Measurements from ENCODE around the gene EXTL1.

EXTL1 gene

GRCh38 chr1:26046246-26047095 lies 24.9 kb downstream of the EXTL1 start:
- Histone ChIP-seq H3K4me3 (ENCODE audit: low read length in 2 of 2) (peak overlapping the region in 1 of 2 donors; percentile 59), H3K18ac (ENCODE audit: low read length) (peak overlapping the region; percentile 86), H3K14ac (ENCODE audit: low read length) (no peak overlapping the region), H2AFZ (ENCODE audit: low read length) (peak overlapping the region; percentile 85), H3K23ac (ENCODE audit: low read depth, low read length, poor library complexity) (peak overlapping the region; percentile 49), H2BK5ac (ENCODE audit: low read length) (no peak overlapping the region), H2BK120ac (ENCODE audit: low read depth, low read length) (no peak overlapping the region), H3K9me3 (replicated peaks in 1 of 2; ENCODE audit: control insufficient read depth in 2 of 2, insufficient read depth in 1 of 2, low read depth in 1 of 2, low read length in 2 of 2) (peaks cover 0 to 2% of the 10 kb centered on the region in 2 donors), H2BK12ac (ENCODE audit: low read length) (no peak overlapping the region), H4K91ac (ENCODE audit: low read depth, low read length, poor library complexity) (no peak overlapping the region), H2BK15ac (ENCODE audit: low read length) (peak overlapping the region; percentile 79), H3K9ac (ENCODE audit: low read depth, low read length, poor library complexity) (no peak overlapping the region), H3K27ac (replicated peaks; ENCODE audit: low read length) (no peak overlapping the region), H3K27me3 (ENCODE audit: control insufficient read depth in 3 of 3, insufficient read depth in 3 of 3, low read depth in 1 of 3, low read length in 3 of 3) (peaks cover 21 to 96% (median 68%) of the 10 kb centered on the region in 3 experiments), H3K4me2 (ENCODE audit: insufficient read depth, low read length, poor library complexity, severe bottlenecking) (peak overlapping the region; percentile 63), H3K79me1 (ENCODE audit: low read depth, low read length) (no peaks in the 10 kb centered on the region), H2AK5ac (ENCODE audit: low read depth, low read length) (peak overlapping the region; percentile 40), H4K8ac (ENCODE audit: low read depth, low read length) (peak overlapping the region; percentile 19), H3K4ac (ENCODE audit: low read length) (no peak overlapping the region), H3K36me3 (replicated peaks in 1 of 2; ENCODE audit: control insufficient read depth in 2 of 2, insufficient read depth in 2 of 2, low read length in 2 of 2) (no peaks in the 10 kb centered on the region), H3K4me1 (ENCODE audit: control insufficient read depth in 2 of 2, insufficient read depth in 1 of 2, low read depth in 1 of 2, low read length in 2 of 2) (peaks cover 0 to 8% of the 10 kb centered on the region in 2 donors)
- WGBS, 2 donors (ENCODE audit: extremely low coverage in 2 of 2, insufficient read length in 2 of 2, insufficient replicate concordance in 1 of 2) = no CpG with 5 or more reads among the region's 57 CpGs
- no peak for DNase-seq (ENCODE audit: low spot score)

- Histone ChIP-seq H2AFZ (ENCODE audit: low read length) (no peak overlapping the region), H2BK15ac (ENCODE audit: low read length) (no peak overlapping the region), H2AK5ac (ENCODE audit: low read depth, low read length) (no peak overlapping the region), H3K4ac (ENCODE audit: low read length) (no peak overlapping the region), H3K4me3 (ENCODE audit: low read length in 2 of 2) (no peak overlapping the region), H3K4me2 (ENCODE audit: insufficient read depth, low read length, poor library complexity, severe bottlenecking) (no peak overlapping the region), H2BK5ac (ENCODE audit: low read length) (no peak overlapping the region), H2BK120ac (ENCODE audit: low read depth, low read length) (no peak overlapping the region), H3K23ac (ENCODE audit: low read depth, low read length, poor library complexity) (no peak overlapping the region), H3K36me3 (replicated peaks in 1 of 2; ENCODE audit: control insufficient read depth in 2 of 2, insufficient read depth in 2 of 2, low read length in 2 of 2) (no peaks in the 10 kb centered on the region), H3K14ac (ENCODE audit: low read length) (no peak overlapping the region), H4K8ac (ENCODE audit: low read depth, low read length) (no peak overlapping the region), H3K27ac (replicated peaks; ENCODE audit: low read length) (no peak overlapping the region), H3K9me3 (replicated peaks in 1 of 2; ENCODE audit: control insufficient read depth in 2 of 2, insufficient read depth in 1 of 2, low read depth in 1 of 2, low read length in 2 of 2) (peaks cover 0 to 2% of the 10 kb centered on the region in 2 donors), H3K9ac (ENCODE audit: low read depth, low read length, poor library complexity) (no peak overlapping the region), H3K18ac (ENCODE audit: low read length) (no peak overlapping the region), H3K27me3 (ENCODE audit: control insufficient read depth in 3 of 3, insufficient read depth in 3 of 3, low read depth in 1 of 3, low read length in 3 of 3) (peaks cover 21 to 98% (median 68%) of the 10 kb centered on the region in 3 experiments), H3K79me1 (ENCODE audit: low read depth, low read length) (no peaks in the 10 kb centered on the region), H4K91ac (ENCODE audit: low read depth, low read length, poor library complexity) (no peak overlapping the region), H3K4me1 (ENCODE audit: control insufficient read depth in 2 of 2, insufficient read depth in 1 of 2, low read depth in 1 of 2, low read length in 2 of 2) (peaks cover 0 to 8% of the 10 kb centered on the region in 2 donors), H2BK12ac (ENCODE audit: low read length) (no peak overlapping the region)
- no CpG with 5 or more reads among the region's 7 CpGs for WGBS, 2 donors (ENCODE audit: extremely low coverage in 2 of 2, insufficient read length in 2 of 2, insufficient replicate concordance in 1 of 2)
- no peak for DNase-seq (ENCODE audit: low spot score)
These were observed 25.8 kb downstream of the EXTL1 start for GRCh38 chr1:26047278-26047874.

- no peak overlapping the region for H4K8ac ChIP-seq (ENCODE audit: low read depth, low read length)
- no peaks in the 10 kb centered on the region for H3K79me1 ChIP-seq (ENCODE audit: low read depth, low read length)
- no peak overlapping the region for H3K4ac ChIP-seq (ENCODE audit: low read length)
- H3K18ac ChIP-seq (ENCODE audit: low read length) = peak overlapping the region; percentile 63
- H2BK120ac ChIP-seq (ENCODE audit: low read depth, low read length) = no peak overlapping the region
- H2BK5ac ChIP-seq (ENCODE audit: low read length) = no peak overlapping the region
- H3K23ac ChIP-seq (ENCODE audit: low read depth, low read length, poor library complexity) = no peak overlapping the region
- WGBS, 2 donors (ENCODE audit: extremely low coverage in 2 of 2, insufficient read length in 2 of 2, insufficient replicate concordance in 1 of 2) = no CpG with 5 or more reads among the region's 10 CpGs
- no peak overlapping the region for H3K27ac ChIP-seq (replicated peaks; ENCODE audit: low read length)
- no peak overlapping the region for H3K14ac ChIP-seq (ENCODE audit: low read length)
- peaks cover 0 to 2% of the 10 kb centered on the region in 2 donors for H3K9me3 ChIP-seq (replicated peaks in 1 of 2; ENCODE audit: control insufficient read depth in 2 of 2, insufficient read depth in 1 of 2, low read depth in 1 of 2, low read length in 2 of 2)
- no peak overlapping the region for H3K4me2 ChIP-seq (ENCODE audit: insufficient read depth, low read length, poor library complexity, severe bottlenecking)
- peaks cover 18 to 89% (median 45%) of the 10 kb centered on the region in 3 experiments for H3K27me3 ChIP-seq (ENCODE audit: control insufficient read depth in 3 of 3, insufficient read depth in 3 of 3, low read depth in 1 of 3, low read length in 3 of 3)
- H3K4me1 ChIP-seq (ENCODE audit: control insufficient read depth in 2 of 2, insufficient read depth in 1 of 2, low read depth in 1 of 2, low read length in 2 of 2) = peaks cover 2 to 8% of the 10 kb centered on the region in 2 donors
- no peak overlapping the region for H2BK12ac ChIP-seq (ENCODE audit: low read length)
- DNase-seq (ENCODE audit: low spot score) = no peak
- H2AFZ ChIP-seq (ENCODE audit: low read length) = no peak overlapping the region
- H4K91ac ChIP-seq (ENCODE audit: low read depth, low read length, poor library complexity) = no peak overlapping the region
- no peak overlapping the region for H3K9ac ChIP-seq (ENCODE audit: low read depth, low read length, poor library complexity)
- H2BK15ac ChIP-seq (ENCODE audit: low read length) = no peak overlapping the region
- no peak overlapping the region for H3K4me3 ChIP-seq (ENCODE audit: low read length in 2 of 2)
- H3K36me3 ChIP-seq (replicated peaks in 1 of 2; ENCODE audit: control insufficient read depth in 2 of 2, insufficient read depth in 2 of 2, low read length in 2 of 2) = no peaks in the 10 kb centered on the region
- H2AK5ac ChIP-seq (ENCODE audit: low read depth, low read length) = no peak overlapping the region
These were observed 28.1 kb downstream of the EXTL1 start for GRCh38 chr1:26049531-26050247.

- no peak overlapping the region for H3K4me3 ChIP-seq (ENCODE audit: low read length in 2 of 2)
- no peak for DNase-seq (ENCODE audit: low spot score)
- no peak overlapping the region for H2BK120ac ChIP-seq (ENCODE audit: low read depth, low read length)
- H2BK5ac ChIP-seq (ENCODE audit: low read length) = no peak overlapping the region
- H3K4me2 ChIP-seq (ENCODE audit: insufficient read depth, low read length, poor library complexity, severe bottlenecking) = no peak overlapping the region
- peaks cover 0 to 2% of the 10 kb centered on the region in 2 donors for H3K9me3 ChIP-seq (replicated peaks in 1 of 2; ENCODE audit: control insufficient read depth in 2 of 2, insufficient read depth in 1 of 2, low read depth in 1 of 2, low read length in 2 of 2)
- H4K8ac ChIP-seq (ENCODE audit: low read depth, low read length) = no peak overlapping the region
- no CpG with 5 or more reads among the region's 6 CpGs for WGBS, 2 donors (ENCODE audit: extremely low coverage in 2 of 2, insufficient read length in 2 of 2, insufficient replicate concordance in 1 of 2)
- no peak overlapping the region for H3K27ac ChIP-seq (replicated peaks; ENCODE audit: low read length)
- H3K27me3 ChIP-seq (ENCODE audit: control insufficient read depth in 3 of 3, insufficient read depth in 3 of 3, low read depth in 1 of 3, low read length in 3 of 3) = peaks cover 14 to 89% (median 40%) of the 10 kb centered on the region in 3 experiments
- H3K4ac ChIP-seq (ENCODE audit: low read length) = no peak overlapping the region
- H3K18ac ChIP-seq (ENCODE audit: low read length) = no peak overlapping the region
- no peak overlapping the region for H2BK15ac ChIP-seq (ENCODE audit: low read length)
- no peak overlapping the region for H4K91ac ChIP-seq (ENCODE audit: low read depth, low read length, poor library complexity)
- H2AFZ ChIP-seq (ENCODE audit: low read length) = no peak overlapping the region
- H3K9ac ChIP-seq (ENCODE audit: low read depth, low read length, poor library complexity) = no peak overlapping the region
- no peaks in the 10 kb centered on the region for H3K79me1 ChIP-seq (ENCODE audit: low read depth, low read length)
- no peak overlapping the region for H2BK12ac ChIP-seq (ENCODE audit: low read length)
- H2AK5ac ChIP-seq (ENCODE audit: low read depth, low read length) = no peak overlapping the region
- no peaks in the 10 kb centered on the region for H3K36me3 ChIP-seq (replicated peaks in 1 of 2; ENCODE audit: control insufficient read depth in 2 of 2, insufficient read depth in 2 of 2, low read length in 2 of 2)
- H3K4me1 ChIP-seq (ENCODE audit: control insufficient read depth in 2 of 2, insufficient read depth in 1 of 2, low read depth in 1 of 2, low read length in 2 of 2) = peaks cover 2 to 8% of the 10 kb centered on the region in 2 donors
- H3K23ac ChIP-seq (ENCODE audit: low read depth, low read length, poor library complexity) = no peak overlapping the region
- H3K14ac ChIP-seq (ENCODE audit: low read length) = no peak overlapping the region
These were observed 28.7 kb downstream of the EXTL1 start for GRCh38 chr1:26050248-26050640.

All from neuronal stem cell (in vitro differentiated cells).